ENCODE data around the gene NFIA. TPM values are rescaled to one million over a fixed set of nuclear protein-coding genes. Genes with fewer than 3 reads are reported as not detected.

Gene NFIA
- total and polyA plus RNA-seq, 9 of the 15 experiments (the other 6 are each of a cell fraction or from before 2014, with no cell fraction given): 5.3 to 24.9 (median 9.8) TPM

- Histone ChIP-seq H3K9ac (ENCODE audit: insufficient read depth in 1 of 2, low read depth in 2 of 2, low read length in 2 of 2) (no peak overlapping the region), H3K36me3 (ENCODE audit: control insufficient read depth, insufficient read depth, low read length) (peaks cover 5% of the 10 kb centered on the region; the same call in 1 of the 3 replicates), H3K4me1 (replicated peaks in 1 of 2; ENCODE audit: control insufficient read depth in 2 of 2, insufficient read depth in 2 of 2, low read length in 2 of 2) (peaks cover 0 to 11% of the 10 kb centered on the region in 2 experiments; a peak in 3 of 5 replicates), H3K9me1 (ENCODE audit: control insufficient read depth, insufficient read depth, low read length) (no peaks in the 10 kb centered on the region), H3K4me3 (no peak overlapping the region), H4K20me1 (replicated peaks; ENCODE audit: control insufficient read depth, insufficient read depth, low read length) (no peaks in the 10 kb centered on the region), H3K79me2 (ENCODE audit: control insufficient read depth, insufficient read depth, low read length) (peaks cover 99% of the 10 kb centered on the region), H3K27ac (ENCODE audit: extremely low read depth, low read depth, low read length) (no peak overlapping the region; the same call in 2 of the 3 replicates), H3K4me2 (ENCODE audit: insufficient read depth, low read length) (no peak overlapping the region), H3K27me3 (ENCODE audit: control insufficient read depth in 2 of 2, insufficient read depth in 2 of 2, low read length in 2 of 2) (no peaks in the 10 kb centered on the region), H3K9me3 (replicated peaks; ENCODE audit: control insufficient read depth, insufficient read depth, low read depth, low read length) (peaks cover 1% of the 10 kb centered on the region; the same call in 1 of the 2 replicates), H2AFZ (ENCODE audit: low read depth, low read length) (no peak overlapping the region)
- no peak for FAIRE-seq
- no TSS peak for BruUV-seq (replicated peaks)
- 51% methylated on average over 2 of the region's 2 CpGs for WGBS (ENCODE audit: insufficient coverage, low coverage, missing lambda C conversion rate)
- intact Hi-C loops (cut with micrococcal nuclease): no loop called here
- no peak for TF ChIP-seq DACH1 (IDR thresholded peaks at IDR 0.05; ENCODE audit: partially characterized antibody)
- no peak for TF ChIP-seq MTA2 (IDR thresholded peaks at IDR 0.05; ENCODE audit: low read depth)
- TF ChIP-seq HSF4 (CRISPR knock-in tag; IDR thresholded peaks at IDR 0.05; ENCODE audit: borderline replicate concordance): no peak
- TF ChIP-seq E2F5 (CRISPR knock-in tag; IDR thresholded peaks at IDR 0.05): no peak
- TF ChIP-seq ZNF146 (CRISPR knock-in tag; IDR thresholded peaks at IDR 0.05; ENCODE audit: unreplicated experiment): no peak
- TF ChIP-seq BCLAF1 (IDR thresholded peaks at IDR 0.05; ENCODE audit: borderline replicate concordance in 1 of 2, control insufficient read depth in 1 of 2, low read depth in 2 of 2, low read length in 1 of 2): no peak
- TF ChIP-seq ZNF239 (CRISPR knock-in tag; IDR thresholded peaks at IDR 0.05): no peak
- no peak for TF ChIP-seq ZNF644 (tag; IDR thresholded peaks at IDR 0.05; ENCODE audit: low read depth)
- TF ChIP-seq, protein P1, sequence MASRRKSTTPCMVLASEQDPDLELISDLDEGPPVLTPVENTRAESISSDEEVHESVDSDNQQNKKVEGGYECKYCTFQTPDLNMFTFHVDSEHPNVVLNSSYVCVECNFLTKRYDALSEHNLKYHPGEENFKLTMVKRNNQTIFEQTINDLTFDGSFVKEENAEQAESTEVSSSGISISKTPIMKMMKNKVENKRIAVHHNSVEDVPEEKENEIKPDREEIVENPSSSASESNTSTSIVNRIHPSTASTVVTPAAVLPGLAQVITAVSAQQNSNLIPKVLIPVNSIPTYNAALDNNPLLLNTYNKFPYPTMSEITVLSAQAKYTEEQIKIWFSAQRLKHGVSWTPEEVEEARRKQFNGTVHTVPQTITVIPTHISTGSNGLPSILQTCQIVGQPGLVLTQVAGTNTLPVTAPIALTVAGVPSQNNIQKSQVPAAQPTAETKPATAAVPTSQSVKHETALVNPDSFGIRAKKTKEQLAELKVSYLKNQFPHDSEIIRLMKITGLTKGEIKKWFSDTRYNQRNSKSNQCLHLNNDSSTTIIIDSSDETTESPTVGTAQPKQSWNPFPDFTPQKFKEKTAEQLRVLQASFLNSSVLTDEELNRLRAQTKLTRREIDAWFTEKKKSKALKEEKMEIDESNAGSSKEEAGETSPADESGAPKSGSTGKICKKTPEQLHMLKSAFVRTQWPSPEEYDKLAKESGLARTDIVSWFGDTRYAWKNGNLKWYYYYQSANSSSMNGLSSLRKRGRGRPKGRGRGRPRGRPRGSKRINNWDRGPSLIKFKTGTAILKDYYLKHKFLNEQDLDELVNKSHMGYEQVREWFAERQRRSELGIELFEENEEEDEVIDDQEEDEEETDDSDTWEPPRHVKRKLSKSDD (conservative IDR thresholded peaks at IDR 0.05; ENCODE audit: low read length): no peak
- TF ChIP-seq ZNF696 (CRISPR knock-in tag; conservative IDR thresholded peaks at IDR 0.05): no peak
- TF ChIP-seq ZNF785 (CRISPR knock-in tag; IDR thresholded peaks at IDR 0.05): no peak
- no peak for TF ChIP-seq NFIX (CRISPR knock-in tag; IDR thresholded peaks at IDR 0.05; ENCODE audit: low read depth)
- TF ChIP-seq CBX8 (IDR thresholded peaks at IDR 0.05; ENCODE audit: borderline replicate concordance, extremely low read depth, low read depth, low read length, poor library complexity, severe bottlenecking): no peak
- no peak for TF ChIP-seq ELF1 (tag; IDR thresholded peaks at IDR 0.05)
- TF ChIP-seq ZNF766 (CRISPR knock-in tag; conservative IDR thresholded peaks at IDR 0.05): no peak
- no peak for TF ChIP-seq KLF10 (CRISPR knock-in tag; IDR thresholded peaks at IDR 0.05)
- no peak for DNase-seq (ENCODE audit: extremely low read depth in 1 of 4, low spot score in 3 of 4)
- in situ Hi-C loops (cut with MboI): no loop called here
- ATAC-seq: peak; percentile 19; the same call in 1 of the 3 replicates
- POLR2A ChIA-PET: interaction anchor here (0.9 to 1.1 kb wide), 3 partner anchors 12 to 118 kb away, joined by 3 read pairs; no protein-coding TSS in a partner anchor
- CTCF ChIA-PET (ENCODE audit: low intra/inter-chr PET ratio): no interaction called here
These were observed 20.3 kb downstream of the NFIA start for GRCh38 chr1:61102621-61103020.
